ENCODE results near the gene SLC30A1.

SLC30A1 gene

GRCh38 chr1:211583011-211583992 lies 4.3 kb upstream of the SLC30A1 start:
- no peak overlapping the region for H3K4me3 ChIP-seq (ENCODE audit: low read depth, low read length)
- H3K27me3 ChIP-seq = no peaks in the 10 kb centered on the region
- H3K36me3 ChIP-seq = no peaks in the 10 kb centered on the region
- no peak for TF ChIP-seq CTCF (IDR thresholded peaks at IDR 0.05; ENCODE audit: low read depth, low read length)
- no peaks in the 10 kb centered on the region for H3K9me3 ChIP-seq
- DNase-seq = no peak
- peaks cover 10% of the 10 kb centered on the region for H3K4me1 ChIP-seq

GRCh38 chr1:211581526-211581925 lies 2.6 kb upstream of the SLC30A1 start:
- Histone ChIP-seq H3K4me3 (ENCODE audit: low read depth, low read length) (no peak overlapping the region), H3K36me3 (no peaks in the 10 kb centered on the region), H3K4me1 (peaks cover 4% of the 10 kb centered on the region; the same call in 1 of the 2 replicates), H3K27me3 (no peaks in the 10 kb centered on the region), H3K9me3 (no peaks in the 10 kb centered on the region)
- DNase-seq = no peak
- no peak for TF ChIP-seq CTCF (IDR thresholded peaks at IDR 0.05; ENCODE audit: low read depth, low read length)

GRCh38 chr1:211580303-211580687 lies 1.3 kb upstream of the SLC30A1 start:
- no peak overlapping the region for H3K4me3 ChIP-seq (ENCODE audit: low read depth, low read length)
- H3K36me3 ChIP-seq = 0 out of 2 replicates have a peak, but pooled peaks cover 7% of the 10 kb centered on the region
- peaks cover 5% of the 10 kb centered on the region; the same call in 1 of the 2 replicates for H3K4me1 ChIP-seq
- H3K9me3 ChIP-seq = no peaks in the 10 kb centered on the region
- no peak for TF ChIP-seq CTCF (IDR thresholded peaks at IDR 0.05; ENCODE audit: low read depth, low read length)
- H3K27me3 ChIP-seq = no peaks in the 10 kb centered on the region
- DNase-seq = no peak

- peaks cover 7% of the 10 kb centered on the region; the same call in 1 of the 2 replicates for H3K4me1 ChIP-seq
- H3K9me3 ChIP-seq = no peaks in the 10 kb centered on the region
- TF ChIP-seq CTCF (IDR thresholded peaks at IDR 0.05; ENCODE audit: low read depth, low read length) = no peak
- peak; percentile 88 for DNase-seq
- H3K4me3 ChIP-seq (ENCODE audit: low read depth, low read length) = peak overlapping the region; percentile 90
- no peaks in the 10 kb centered on the region for H3K27me3 ChIP-seq
- 0 out of 2 replicates have a peak, but pooled peaks cover 7% of the 10 kb centered on the region for H3K36me3 ChIP-seq
Observed at GRCh38 chr1:211579440-211580302, 710 bp upstream of the SLC30A1 start.

GRCh38 chr1:211577819-211578639 lies 932 bp downstream of the SLC30A1 start:
- H3K4me1 ChIP-seq = peaks cover 7% of the 10 kb centered on the region; the same call in 1 of the 2 replicates

More at GRCh38 chr1:211577819-211578639, 932 bp downstream of the SLC30A1 start:
- H3K36me3 ChIP-seq = peaks cover 11% of the 10 kb centered on the region; the same call in 1 of the 2 replicates
- H3K27me3 ChIP-seq = no peaks in the 10 kb centered on the region
- H3K4me3 ChIP-seq (ENCODE audit: low read depth, low read length) = peak overlapping the region; percentile 90
- peak; percentile 63 for TF ChIP-seq CTCF (IDR thresholded peaks at IDR 0.05; ENCODE audit: low read depth, low read length)
- DNase-seq = peak; percentile 79
- H3K9me3 ChIP-seq = no peaks in the 10 kb centered on the region

Data from BE2C (cell line).